Stimulated activated naive CD4-positive, alpha-beta T cell (primary cell): ENCODE data around the gene ARHGEF2.
"Not testable (repeated sequence)": the region's sequence is repeated elsewhere in the genome, so short reads cannot be mapped to it uniquely, and the experiment has no call there.

Experiments
- DNase-seq, 6 experiments: peaks; one replicate each; lab custom pipeline; 2025; lab: John Stamatoyannopoulos, UW

ARHGEF2 gene

GRCh38 chr1:155942578-155943141, 35.7 kb downstream of the ARHGEF2 start:
- DNase-seq = no peak

GRCh38 chr1:155941845-155942531, 36.4 kb downstream of the ARHGEF2 start:
- DNase-seq = no peak

- DNase-seq = no peak
Observed at GRCh38 chr1:155940993-155941844, 37.1 kb downstream of the ARHGEF2 start, which contains the start of gene RXFP4. Gene RXFP4, plus strand, starts transcription at chr1:155941638. Its CDS starts 72 bp downstream, at chr1:155941710.

- DNase-seq = no peak
Observed at GRCh38 chr1:155940482-155940992, 37.8 kb downstream of the ARHGEF2 start.

- peak in 3 of 6 experiments; percentile 10 to 57 (median 48) for DNase-seq
Observed at GRCh38 chr1:155938220-155938627, 40.1 kb downstream of the ARHGEF2 start.

GRCh38 chr1:155934936-155935590, 43.3 kb downstream of the ARHGEF2 start:
- DNase-seq = no peak

- DNase-seq = peak; percentile 81 to 97 (median 94)
Observed at GRCh38 chr1:155934097-155934935, 44.0 kb downstream of the ARHGEF2 start, which contains the start of gene KHDC4. Gene KHDC4, minus strand, starts transcription at chr1:155934413. Its CDS starts 40 bp downstream, at chr1:155934373.

- DNase-seq = peak in 2 of 6 experiments; percentile 22 to 36
Observed at GRCh38 chr1:155933591-155934096, 44.7 kb downstream of the ARHGEF2 start.

GRCh38 chr1:155932487-155932886, 45.9 kb downstream of the ARHGEF2 start:
- no peak for DNase-seq

GRCh38 chr1:155932081-155932480, 46.3 kb downstream of the ARHGEF2 start:
- DNase-seq = no peak

- no peak for DNase-seq
Observed at GRCh38 chr1:155931332-155932038, 46.9 kb downstream of the ARHGEF2 start.

GRCh38 chr1:155930725-155931124, 47.6 kb downstream of the ARHGEF2 start:
- DNase-seq = not testable (repeated sequence)

- DNase-seq = no peak
Observed at GRCh38 chr1:155929057-155929456, 49.3 kb downstream of the ARHGEF2 start.

- no peak for DNase-seq
Observed at GRCh38 chr1:155925506-155925905, 52.8 kb downstream of the ARHGEF2 start.

- DNase-seq = no peak
Observed at GRCh38 chr1:155920717-155921116, 57.6 kb downstream of the ARHGEF2 start.

GRCh38 chr1:155919801-155920200, 58.5 kb downstream of the ARHGEF2 start:
- no peak for DNase-seq

- DNase-seq = no peak
Observed at GRCh38 chr1:155918660-155919059, 59.7 kb downstream of the ARHGEF2 start.

GRCh38 chr1:155913969-155914757, 64.2 kb downstream of the ARHGEF2 start:
- DNase-seq = no peak

GRCh38 chr1:155912056-155912536, 66.3 kb downstream of the ARHGEF2 start:
- DNase-seq = no peak
